ENCODE data around the gene DAGLB.

DNA sequence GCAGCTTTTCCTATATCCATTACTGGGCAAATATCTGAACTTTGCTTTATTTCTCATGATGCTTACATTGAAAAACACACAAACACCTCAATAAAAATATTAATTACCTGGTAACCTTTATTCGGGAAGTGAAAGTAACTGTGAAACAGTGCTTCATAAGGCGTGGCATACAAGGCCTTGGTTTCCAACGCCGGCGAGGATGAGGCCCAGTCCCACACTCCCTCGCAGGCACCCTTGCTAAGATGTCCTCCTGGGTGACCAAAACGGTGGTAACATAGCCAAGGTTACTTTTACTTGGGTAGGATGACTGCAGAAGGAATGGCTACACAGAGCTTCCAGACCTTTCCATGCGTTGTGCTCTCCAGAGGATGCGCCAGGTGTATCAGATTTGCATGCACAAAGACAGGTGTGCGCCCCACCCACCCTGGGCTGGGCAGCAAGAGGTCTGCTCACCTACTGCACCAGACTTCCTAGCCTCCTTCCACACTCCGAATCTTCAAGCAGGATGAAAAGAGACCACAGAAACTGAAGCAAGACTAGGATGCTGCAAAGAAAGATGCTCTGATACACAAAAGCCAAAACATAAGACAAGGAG, 13.3 kb upstream of the DAGLB start:
- TF ChIP-seq, protein P1, sequence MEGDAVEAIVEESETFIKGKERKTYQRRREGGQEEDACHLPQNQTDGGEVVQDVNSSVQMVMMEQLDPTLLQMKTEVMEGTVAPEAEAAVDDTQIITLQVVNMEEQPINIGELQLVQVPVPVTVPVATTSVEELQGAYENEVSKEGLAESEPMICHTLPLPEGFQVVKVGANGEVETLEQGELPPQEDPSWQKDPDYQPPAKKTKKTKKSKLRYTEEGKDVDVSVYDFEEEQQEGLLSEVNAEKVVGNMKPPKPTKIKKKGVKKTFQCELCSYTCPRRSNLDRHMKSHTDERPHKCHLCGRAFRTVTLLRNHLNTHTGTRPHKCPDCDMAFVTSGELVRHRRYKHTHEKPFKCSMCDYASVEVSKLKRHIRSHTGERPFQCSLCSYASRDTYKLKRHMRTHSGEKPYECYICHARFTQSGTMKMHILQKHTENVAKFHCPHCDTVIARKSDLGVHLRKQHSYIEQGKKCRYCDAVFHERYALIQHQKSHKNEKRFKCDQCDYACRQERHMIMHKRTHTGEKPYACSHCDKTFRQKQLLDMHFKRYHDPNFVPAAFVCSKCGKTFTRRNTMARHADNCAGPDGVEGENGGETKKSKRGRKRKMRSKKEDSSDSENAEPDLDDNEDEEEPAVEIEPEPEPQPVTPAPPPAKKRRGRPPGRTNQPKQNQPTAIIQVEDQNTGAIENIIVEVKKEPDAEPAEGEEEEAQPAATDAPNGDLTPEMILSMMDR (conservative IDR thresholded peaks at IDR 0.05; ENCODE audit: low read depth, low read length) = no peak
- no peak for TF ChIP-seq EZH2 (IDR thresholded peaks at IDR 0.05; ENCODE audit: low read length, unreplicated experiment)
- no peak for TF ChIP-seq EZH2phosphoT487 (IDR thresholded peaks at IDR 0.05; ENCODE audit: borderline replicate concordance, low read length)

Measured in PC-3 (cell line).